Nucleus accumbens (tissue), 56 donors: ENCODE measurements around the gene LPP.

Experiments used
- DNase-seq, 56 donors: peaks; one replicate each; lab custom pipeline; 2025; lab: John Stamatoyannopoulos, UW

Gene LPP

GRCh38 chr3:188707381-188708288 lies 553.7 kb downstream of the LPP start:
- DNase-seq, result no peak

GRCh38 chr3:188711881-188712247 lies 557.9 kb downstream of the LPP start:
- no peak for DNase-seq

- peak in 1 of 56 donors; percentile 1 for DNase-seq
Measured at GRCh38 chr3:188712248-188712924, 558.4 kb downstream of the LPP start.

- no peak for DNase-seq
Measured at GRCh38 chr3:188712991-188713390, 559.0 kb downstream of the LPP start.

GRCh38 chr3:188719545-188719944 lies 565.6 kb downstream of the LPP start:
- no peak for DNase-seq

- DNase-seq, result no peak
Measured at GRCh38 chr3:188720215-188720614, 566.3 kb downstream of the LPP start.

- no peak for DNase-seq
Measured at GRCh38 chr3:188720636-188721035, 566.7 kb downstream of the LPP start.

- no peak for DNase-seq
Measured at GRCh38 chr3:188721312-188721711, 567.4 kb downstream of the LPP start.

- DNase-seq, result no peak
Measured at GRCh38 chr3:188721990-188722389, 568.0 kb downstream of the LPP start.

GRCh38 chr3:188722963-188723362 lies 569.0 kb downstream of the LPP start:
- DNase-seq, result no peak

- DNase-seq, result no peak
Measured at GRCh38 chr3:188727052-188727451, 573.1 kb downstream of the LPP start.

- no peak for DNase-seq
Measured at GRCh38 chr3:188728371-188728896, 574.5 kb downstream of the LPP start.

GRCh38 chr3:188729422-188729821 lies 575.5 kb downstream of the LPP start:
- no peak for DNase-seq

GRCh38 chr3:188734395-188734794 lies 580.4 kb downstream of the LPP start:
- DNase-seq, result peak in 8 of 56 donors; percentile 2 to 18 (median 6)

- DNase-seq, result no peak
Measured at GRCh38 chr3:188739511-188739910, 585.6 kb downstream of the LPP start.

GRCh38 chr3:188740010-188740409 lies 586.1 kb downstream of the LPP start:
- no peak for DNase-seq

- DNase-seq, result no peak
Measured at GRCh38 chr3:188742755-188743550, 589.0 kb downstream of the LPP start.

- no peak for DNase-seq
Measured at GRCh38 chr3:188744166-188744565, 590.2 kb downstream of the LPP start.

- DNase-seq, result no peak
Measured at GRCh38 chr3:188745031-188745430, 591.1 kb downstream of the LPP start.

- no peak for DNase-seq
Measured at GRCh38 chr3:188746291-188746783, 592.4 kb downstream of the LPP start.

- DNase-seq, result no peak
Measured at GRCh38 chr3:188747489-188747888, 593.5 kb downstream of the LPP start.
